CD4-positive, alpha-beta T cell treated with Interferon gamma for 1 hour (primary cell): ENCODE measurements around the gene ATP11A.
"Not testable (repeated sequence)": the region's sequence is repeated elsewhere in the genome, so short reads cannot be mapped to it uniquely, and the experiment has no call there.

Source experiments
- DNase-seq: peaks from one replicate; pipeline ENCODE4 v3.0.0-alpha.2; 2020

Gene ATP11A

GRCh38 chr13:112825875-112826274, 136.0 kb downstream of the ATP11A start:
- DNase-seq: no peak

- no peak for DNase-seq
Observed at GRCh38 chr13:112826565-112826964, 136.7 kb downstream of the ATP11A start.

- no peak for DNase-seq
Observed at GRCh38 chr13:112828082-112828699, 138.4 kb downstream of the ATP11A start.

GRCh38 chr13:112828756-112829155, 138.9 kb downstream of the ATP11A start:
- no peak for DNase-seq

- no peak for DNase-seq
Observed at GRCh38 chr13:112831196-112831595, 141.4 kb downstream of the ATP11A start.

GRCh38 chr13:112831801-112832200, 142.0 kb downstream of the ATP11A start:
- DNase-seq: no peak

- no peak for DNase-seq
Observed at GRCh38 chr13:112832811-112833210, 143.0 kb downstream of the ATP11A start.

GRCh38 chr13:112833551-112834257, 143.9 kb downstream of the ATP11A start:
- DNase-seq: no peak

- no peak for DNase-seq
Observed at GRCh38 chr13:112835344-112835743, 145.5 kb downstream of the ATP11A start.

GRCh38 chr13:112835796-112836195, 146.0 kb downstream of the ATP11A start:
- DNase-seq: no peak

- DNase-seq: no peak
Observed at GRCh38 chr13:112836940-112837339, 147.1 kb downstream of the ATP11A start.

- DNase-seq: no peak
Observed at GRCh38 chr13:112837371-112838037, 147.7 kb downstream of the ATP11A start.

GRCh38 chr13:112838038-112838841, 148.4 kb downstream of the ATP11A start:
- no peak for DNase-seq

- no peak for DNase-seq
Observed at GRCh38 chr13:112838842-112839117, 148.9 kb downstream of the ATP11A start.

GRCh38 chr13:112839356-112840105, 149.7 kb downstream of the ATP11A start:
- no peak for DNase-seq

- DNase-seq: no peak
Observed at GRCh38 chr13:112840472-112841302, 150.8 kb downstream of the ATP11A start.

- not testable (repeated sequence) for DNase-seq
Observed at GRCh38 chr13:112841303-112842015, 151.6 kb downstream of the ATP11A start.

GRCh38 chr13:112842343-112842856, 152.6 kb downstream of the ATP11A start:
- no peak for DNase-seq

GRCh38 chr13:112842931-112843391, 153.1 kb downstream of the ATP11A start:
- DNase-seq: no peak

- no peak for DNase-seq
Observed at GRCh38 chr13:112843392-112844111, 153.7 kb downstream of the ATP11A start.
